HL-60/S4 (cell line): Measurements from ENCODE around the gene RFK.
"Not testable (repeated sequence)": the region's sequence is repeated elsewhere in the genome, so short reads cannot be mapped to it uniquely, and the experiment has no call there.

Source experiments
- in situ Hi-C: fragments of 300-500 bp; cut with MboI; formaldehyde crosslinking; loops from 2 replicates; pipeline ENCODE4 v1.14.3; 2022; ENCODE audit warnings: low sequenced_read_pairs

Gene RFK

DNA sequence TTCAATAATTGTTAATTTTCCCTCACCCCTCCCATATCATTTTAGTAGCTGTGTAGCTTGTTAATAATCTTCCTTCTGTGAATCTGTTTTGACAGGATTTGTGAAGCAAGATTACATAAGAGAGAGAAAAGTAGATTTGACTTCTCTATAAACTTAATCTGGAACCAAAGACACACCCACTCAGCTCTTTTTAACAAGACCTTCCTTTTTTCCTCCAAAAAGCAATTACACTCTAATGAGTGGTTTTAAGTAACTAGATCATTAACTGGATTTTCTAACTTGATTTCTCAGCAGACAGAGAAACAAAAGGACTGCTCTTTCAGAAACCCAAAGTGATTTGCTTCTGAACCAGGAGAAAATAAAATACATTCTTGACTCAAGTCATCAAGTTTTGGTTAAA lies 21.9 kb downstream of the RFK start:
- in situ Hi-C loops = no loop called here

DNA sequence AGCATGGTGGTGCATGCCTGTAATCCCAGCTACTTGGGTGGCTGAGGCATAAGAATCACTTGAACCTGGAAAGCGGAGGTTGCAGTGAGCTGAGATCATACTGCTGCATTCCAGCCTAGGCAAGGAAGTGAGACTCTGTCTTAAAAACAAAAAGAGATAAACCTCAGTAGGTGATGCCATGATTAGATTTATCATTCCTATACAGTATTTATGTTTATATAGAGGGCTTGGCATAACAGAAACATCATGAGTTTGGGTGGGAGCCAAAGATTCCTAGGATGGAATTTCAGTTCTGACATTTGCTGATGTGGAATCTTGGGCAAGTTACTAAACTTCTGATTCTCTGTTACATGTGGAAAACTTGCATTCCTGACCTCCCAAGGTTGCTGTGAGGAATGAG lies 22.3 kb downstream of the RFK start:
- in situ Hi-C loops = no loop called here

DNA sequence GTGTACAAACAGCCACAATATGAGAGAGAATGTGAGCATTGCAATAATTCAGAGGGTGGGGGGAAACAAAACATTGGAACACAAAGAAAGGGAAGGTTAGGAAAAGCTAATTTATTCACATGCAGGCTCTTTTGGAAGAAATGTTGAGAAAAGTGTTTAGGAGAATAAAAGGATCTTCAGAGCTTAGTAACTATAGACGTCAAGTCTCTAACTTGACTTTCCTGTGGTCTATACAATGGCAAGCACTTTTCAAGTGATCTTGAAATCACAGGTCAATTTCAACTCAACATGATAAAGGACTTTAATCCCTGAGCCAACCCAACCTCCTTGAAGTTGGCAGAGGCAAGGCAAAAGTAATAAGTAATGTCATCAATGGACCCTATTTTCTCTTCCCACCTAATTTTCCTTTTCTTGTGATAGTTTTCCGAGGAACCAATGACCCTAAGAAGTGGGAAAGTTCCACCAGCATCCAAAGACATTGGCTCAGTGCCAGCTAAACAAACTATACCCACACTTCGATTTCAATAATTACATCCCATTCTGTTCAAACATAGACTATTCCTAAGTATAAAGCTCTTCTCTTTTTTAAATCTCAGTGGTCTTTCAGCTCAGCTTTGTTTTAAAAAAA lies 23.7 kb downstream of the RFK start:
- in situ Hi-C loops = no loop called here

DNA sequence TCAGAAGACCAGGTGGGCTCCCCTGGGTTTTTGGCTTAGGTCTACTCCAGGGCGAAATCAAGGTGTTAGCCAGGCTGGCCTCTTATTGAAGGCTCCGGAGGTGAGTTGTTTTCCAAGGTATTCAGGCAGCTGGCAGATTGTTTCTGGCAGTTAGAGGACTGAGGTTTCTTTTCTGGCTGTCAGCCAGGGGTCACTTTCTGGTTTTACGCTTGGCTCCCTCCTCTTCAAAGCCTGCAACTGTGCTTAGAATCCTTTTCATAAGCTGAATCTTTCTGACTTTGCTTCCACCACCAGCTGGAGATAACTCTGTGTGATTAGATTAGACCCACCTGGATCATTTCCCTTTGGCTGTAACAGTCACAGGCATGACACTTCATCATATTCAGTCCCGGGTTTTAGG lies 24.6 kb downstream of the RFK start:
- in situ Hi-C loops = no loop called here

DNA sequence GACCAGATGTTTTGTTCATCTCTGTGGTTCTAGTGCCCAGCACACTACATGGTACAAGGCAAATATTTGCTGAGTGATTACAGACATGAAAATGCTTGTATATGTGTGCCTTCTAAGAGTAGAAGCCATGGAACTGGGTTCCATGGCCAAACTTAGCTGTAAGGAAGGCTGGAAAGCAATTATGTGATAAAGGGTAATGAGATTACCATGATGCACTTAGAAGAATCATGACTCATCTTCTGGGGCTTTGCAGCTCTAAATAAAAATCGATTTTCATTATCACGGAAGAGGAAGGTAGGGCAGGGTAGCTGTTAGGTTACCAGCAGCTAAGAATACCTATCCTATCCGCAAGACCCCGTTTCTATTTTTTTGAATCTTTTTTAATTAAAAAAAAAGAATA lies 28.0 kb downstream of the RFK start:
- in situ Hi-C loops = no loop called here

DNA sequence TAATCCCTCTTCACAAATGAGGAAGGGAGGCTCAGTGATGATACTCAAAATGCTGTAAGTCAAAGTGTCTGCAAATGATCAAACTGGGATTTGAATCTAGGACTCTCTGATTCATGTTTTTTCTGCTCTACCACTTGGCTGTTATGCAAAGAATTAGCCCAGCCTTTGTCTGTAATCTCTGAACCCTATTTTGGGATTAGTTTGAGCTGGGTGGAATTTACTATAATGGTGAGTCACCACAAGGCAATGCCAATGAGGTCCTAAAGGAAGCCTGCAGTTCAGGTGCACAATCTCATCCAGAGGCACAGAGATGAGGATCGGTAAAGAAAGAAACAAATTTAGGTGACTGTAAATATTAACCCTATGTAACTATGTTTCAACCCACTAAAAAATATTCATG lies 29.2 kb downstream of the RFK start:
- in situ Hi-C loops = no loop called here

DNA sequence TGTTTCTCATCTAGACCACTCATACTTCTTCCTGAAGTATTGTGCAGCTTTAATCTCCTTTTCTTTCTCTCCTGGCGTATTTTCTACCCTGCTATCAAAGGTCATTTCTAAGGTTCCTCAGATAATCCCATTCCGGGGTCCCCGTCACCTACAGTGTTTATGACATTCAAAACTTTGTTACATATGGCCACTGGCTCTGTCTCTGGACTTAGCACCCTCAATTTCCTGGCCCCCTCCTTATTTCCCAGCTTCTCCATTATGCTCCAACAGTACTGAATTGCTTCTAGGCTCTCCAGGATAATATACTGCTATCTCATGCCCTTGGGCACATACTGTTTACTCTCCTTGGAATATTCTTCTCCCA lies 31.2 kb downstream of the RFK start:
- in situ Hi-C loops = no loop called here

DNA sequence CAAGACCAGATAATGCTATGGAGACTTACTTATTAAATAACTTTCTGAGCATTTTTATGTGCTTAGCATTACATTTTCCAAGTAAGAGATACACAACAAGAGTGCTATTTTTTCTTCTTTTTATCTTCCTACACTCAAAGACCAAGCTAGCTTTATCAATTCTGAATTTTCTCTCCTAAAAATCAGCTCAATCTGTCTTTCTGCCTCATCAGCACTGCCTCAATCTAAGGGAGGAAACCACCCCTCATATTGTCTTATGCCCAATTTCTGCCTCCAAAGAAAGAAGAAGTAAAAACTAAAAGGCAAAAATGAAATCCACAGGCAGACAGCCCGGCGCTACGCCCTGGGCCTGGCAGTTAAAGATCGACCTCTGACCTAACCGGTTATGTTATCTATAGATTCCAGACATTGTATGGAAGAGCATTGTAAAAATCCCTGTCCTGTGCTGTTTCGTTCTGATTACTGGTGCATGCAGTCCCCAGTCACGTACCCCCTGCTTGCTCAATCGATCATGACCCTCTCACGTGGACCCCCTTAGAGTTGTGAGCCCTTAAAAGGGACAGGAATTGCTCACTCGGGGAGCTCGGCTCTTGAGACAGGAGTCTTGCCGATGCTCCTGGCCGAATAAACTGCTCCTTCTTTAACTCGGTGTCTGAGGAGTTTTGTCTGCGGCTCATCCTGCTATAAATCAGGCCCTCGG lies 31.7 kb downstream of the RFK start:
- in situ Hi-C loops = not testable (repeated sequence)

DNA sequence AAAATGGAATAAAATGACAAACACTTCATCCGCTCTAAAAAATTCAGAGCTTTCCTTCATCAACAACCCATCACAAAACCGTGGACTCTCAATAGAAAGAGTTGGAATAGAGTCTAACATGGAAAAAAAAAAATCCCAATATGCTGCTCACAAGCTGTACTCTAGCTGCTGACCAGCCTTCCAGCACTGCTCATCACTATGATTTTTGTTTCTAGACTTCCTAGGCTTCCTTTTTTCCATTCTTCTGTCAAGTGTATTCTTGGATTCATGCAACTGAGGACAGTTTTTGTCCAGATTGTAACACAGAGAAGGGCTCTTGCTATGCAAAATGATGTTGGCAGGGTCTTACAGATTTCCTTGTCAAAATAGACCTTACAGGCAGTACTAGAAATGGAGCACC lies 34.5 kb downstream of the RFK start:
- in situ Hi-C loops = no loop called here

DNA sequence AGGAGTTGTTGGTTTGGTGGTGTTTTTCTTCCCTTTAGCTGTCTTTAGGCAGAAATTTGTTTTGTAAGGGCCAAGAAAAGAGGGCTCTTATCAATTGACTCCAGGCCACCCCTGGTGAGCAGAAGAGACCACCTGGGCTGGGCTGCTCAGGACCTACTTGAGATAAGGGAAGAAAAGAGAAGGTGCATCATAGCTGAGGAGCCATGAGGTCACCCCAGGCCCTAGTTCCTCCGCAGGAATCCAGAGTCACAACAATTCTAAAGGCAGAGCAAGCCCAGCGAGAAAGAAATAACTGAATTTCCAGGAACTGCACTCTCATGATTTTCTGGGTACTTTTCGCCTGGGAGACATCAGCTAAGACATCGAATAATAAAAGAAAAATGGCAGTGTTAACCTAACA lies 34.9 kb downstream of the RFK start:
- in situ Hi-C loops = no loop called here

DNA sequence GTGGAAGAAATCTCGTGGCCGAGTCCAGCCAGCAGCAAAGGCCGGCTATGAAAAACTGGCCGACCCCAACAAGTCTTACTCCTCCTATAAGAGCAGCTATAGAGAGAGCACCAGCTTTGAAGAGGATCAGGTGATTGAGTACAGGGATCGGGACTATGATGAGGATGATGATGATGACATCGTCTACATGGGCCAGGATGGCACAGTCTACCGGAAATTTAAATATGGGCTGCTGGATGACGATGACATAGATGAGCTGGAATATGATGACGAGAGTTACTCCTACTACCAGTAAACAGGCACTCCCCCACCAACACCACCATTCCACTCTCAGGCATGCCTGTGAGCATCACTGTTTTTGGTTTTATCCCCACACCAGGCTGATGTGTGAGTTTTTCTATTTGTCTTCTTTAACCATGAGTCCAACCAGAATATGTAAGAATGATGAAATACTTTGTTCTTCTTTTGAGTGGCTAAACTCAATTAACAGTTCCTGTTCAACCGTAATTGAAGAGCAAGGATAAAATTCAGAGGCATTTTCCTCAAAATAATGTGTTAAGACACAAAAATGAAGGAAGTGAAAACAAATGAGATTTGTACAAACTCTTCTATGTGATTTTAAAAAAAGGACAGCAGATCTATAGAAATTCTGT lies 35.5 kb downstream of the RFK start:
- in situ Hi-C loops = no loop called here

DNA sequence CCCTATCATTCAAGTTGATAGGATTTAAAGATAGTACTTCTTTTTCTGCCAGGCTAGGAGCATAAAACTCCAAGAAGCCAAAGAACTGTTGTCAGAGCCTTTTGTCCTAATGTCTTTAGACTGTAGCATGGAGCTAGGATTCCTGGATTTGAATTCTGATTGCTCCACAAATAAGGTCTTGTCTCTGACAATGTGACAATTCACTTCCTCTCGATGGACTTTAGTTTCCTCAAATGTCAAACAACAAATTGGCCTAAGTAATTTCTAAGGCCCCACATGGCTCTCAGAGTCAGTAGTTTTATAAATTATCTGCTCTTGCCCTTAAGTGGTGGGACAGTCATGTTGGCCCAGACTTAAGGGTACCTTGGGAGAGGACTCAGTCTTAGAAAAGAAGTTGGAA lies 36.7 kb downstream of the RFK start:
- in situ Hi-C loops = no loop called here

DNA sequence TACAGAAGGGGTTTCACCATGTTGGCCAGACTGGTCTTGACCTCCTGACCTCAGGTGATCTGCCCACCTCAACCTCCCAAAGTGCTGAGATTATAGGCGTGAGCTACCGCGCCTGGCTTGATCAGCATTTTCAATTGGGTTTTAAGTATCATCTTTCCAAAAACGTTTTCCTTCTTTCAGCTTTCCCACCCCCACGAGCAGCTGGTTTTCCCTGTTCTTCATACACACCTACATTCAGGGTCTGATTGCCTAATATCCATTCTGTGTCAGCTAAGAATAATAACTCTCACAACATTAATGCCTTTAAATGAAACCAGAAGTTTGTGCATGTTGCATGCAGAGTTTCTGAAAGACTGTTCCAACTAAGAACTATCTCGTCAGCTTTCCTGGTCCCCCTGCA lies 38.3 kb downstream of the RFK start:
- in situ Hi-C loops = no loop called here

DNA sequence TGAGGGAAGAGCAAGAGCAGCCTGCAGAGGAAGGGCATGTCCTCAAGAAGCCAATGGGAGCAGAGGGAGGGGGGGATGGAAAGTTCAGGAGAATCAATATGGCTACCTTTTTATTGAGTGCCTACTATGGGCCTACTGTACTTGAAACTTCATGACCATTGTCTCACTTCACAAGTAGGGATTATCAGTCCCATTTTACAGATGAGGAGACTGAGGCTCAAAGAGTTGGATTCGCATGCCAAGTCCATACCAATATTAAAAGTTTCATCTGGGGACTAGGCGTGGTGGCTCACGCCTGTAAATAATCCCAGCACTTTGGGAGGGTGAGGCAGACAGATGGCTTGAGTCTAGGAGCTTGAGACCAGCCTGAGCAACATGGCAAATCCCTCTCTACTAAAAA lies 40.0 kb downstream of the RFK start:
- in situ Hi-C loops = no loop called here

DNA sequence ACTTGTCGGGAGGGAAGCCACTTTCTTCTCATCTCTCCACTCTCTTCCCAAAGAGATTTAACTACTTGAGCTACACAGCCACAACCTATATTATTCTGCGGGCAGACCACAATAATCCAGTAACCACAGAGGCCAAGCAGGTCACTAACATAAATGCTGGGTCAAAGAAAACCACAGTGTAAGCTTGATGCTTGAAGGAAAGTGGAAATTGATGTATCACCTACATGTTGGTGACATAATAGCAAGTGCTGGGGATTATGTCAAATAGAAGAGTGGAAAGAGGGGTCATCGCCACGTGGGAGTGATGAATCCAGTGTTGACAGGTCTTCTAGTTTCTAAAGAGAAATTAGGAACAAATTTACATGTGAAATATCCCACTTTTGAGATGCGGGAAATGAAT lies 40.9 kb downstream of the RFK start:
- in situ Hi-C loops = no loop called here

DNA sequence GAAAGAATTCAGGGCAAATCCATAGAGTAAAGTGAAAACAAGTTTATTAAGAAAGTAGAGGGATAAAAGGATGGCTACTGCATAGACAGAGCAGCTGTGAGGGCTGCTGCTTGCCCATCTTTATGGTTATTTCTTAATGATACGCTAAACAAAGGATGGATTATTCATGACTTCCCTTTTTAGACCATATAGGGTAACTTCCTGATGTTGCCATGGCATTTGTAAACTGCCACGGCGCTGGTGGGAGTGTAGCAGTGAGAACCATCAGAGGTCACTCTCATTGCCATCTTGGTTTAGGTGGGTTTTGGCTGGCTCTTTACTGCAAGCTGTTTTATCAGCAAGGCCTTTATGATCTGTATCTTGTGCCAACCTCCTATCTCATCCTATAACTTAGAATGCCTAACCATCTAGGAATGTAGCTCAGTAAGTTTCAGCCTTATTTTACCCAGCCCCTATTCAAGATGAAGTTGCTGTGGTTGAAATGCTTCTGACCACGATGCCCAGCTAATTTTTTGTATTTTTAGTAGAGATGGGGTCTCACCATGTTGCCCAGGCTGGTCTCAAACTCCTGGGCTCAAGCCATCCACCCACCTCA lies 42.1 kb downstream of the RFK start:
- in situ Hi-C loops = no loop called here

DNA sequence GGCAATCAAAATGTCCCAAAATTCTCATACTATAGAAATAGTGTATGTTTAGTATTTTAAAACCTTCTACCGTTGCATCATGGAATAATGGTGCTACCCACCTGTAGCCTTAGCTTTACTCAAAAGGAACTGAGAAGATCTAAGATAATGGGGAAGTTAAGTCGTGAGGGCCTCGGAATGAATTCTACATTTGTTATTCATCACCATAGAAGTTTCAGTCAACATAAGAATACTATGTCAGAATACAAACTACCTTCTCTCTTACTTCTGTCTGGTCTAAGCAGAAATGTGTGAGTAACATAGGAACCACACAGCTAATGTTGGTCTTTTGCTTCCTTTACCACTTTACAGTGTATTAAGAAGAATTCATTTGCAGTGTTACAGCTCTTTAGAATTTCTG lies 43.2 kb downstream of the RFK start:
- in situ Hi-C loops = no loop called here

DNA sequence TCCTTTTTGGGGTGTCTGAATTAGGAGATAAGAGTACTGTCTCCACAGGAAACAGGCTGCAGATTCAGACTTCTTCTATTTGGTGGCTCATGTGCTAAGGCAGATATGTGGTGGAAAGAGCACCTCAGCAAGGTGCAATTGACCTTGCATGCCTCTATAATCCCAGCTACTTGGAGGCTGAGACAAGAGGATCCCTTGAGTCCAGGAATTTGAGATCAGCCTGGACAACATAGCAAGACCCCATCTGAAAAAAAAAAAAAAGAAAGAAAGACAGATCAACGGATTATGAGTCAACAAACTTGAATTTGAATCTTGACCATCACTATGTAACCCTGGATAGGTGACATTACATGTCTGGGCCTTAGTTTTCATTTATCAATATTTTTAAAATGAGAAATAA lies 44.4 kb downstream of the RFK start:
- in situ Hi-C loops = no loop called here

DNA sequence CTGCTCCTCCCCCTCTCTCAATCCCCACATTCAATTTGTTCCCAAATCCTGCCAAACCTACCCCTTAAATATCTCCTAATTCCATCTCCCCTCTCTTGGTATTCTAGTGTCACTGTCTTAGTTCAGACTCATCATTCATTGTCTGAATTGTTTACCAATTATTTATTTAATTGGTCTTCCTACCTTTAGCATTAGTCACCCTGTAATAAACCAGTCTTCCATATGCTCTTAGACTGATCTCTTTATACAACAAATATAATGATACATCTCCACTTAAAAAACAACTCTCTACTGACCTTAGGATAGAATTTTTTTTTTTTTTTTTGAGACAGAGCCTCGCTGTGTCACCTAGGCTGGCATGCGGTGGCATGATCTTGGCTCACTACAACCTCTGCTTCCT lies 51.4 kb downstream of the RFK start:
- in situ Hi-C loops = no loop called here

DNA sequence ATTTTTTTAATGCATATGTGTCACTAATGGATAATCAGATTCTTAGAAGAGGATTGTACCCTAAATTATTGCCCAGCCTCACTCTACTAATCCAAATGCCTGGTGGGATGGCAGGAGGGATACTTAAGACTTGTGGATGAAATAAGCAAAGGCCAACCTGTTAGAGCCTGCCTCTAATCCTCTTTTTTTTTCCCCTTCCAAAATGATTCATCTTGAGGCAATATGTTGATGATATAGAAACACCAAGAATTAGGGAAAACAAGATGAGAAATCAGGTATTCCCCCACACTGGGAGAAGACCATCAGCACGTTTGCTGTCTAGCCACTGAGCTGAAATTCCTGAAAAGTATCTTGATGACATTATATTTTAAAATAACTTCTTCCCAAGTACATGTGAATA lies 52.0 kb downstream of the RFK start:
- in situ Hi-C loops = no loop called here

DNA sequence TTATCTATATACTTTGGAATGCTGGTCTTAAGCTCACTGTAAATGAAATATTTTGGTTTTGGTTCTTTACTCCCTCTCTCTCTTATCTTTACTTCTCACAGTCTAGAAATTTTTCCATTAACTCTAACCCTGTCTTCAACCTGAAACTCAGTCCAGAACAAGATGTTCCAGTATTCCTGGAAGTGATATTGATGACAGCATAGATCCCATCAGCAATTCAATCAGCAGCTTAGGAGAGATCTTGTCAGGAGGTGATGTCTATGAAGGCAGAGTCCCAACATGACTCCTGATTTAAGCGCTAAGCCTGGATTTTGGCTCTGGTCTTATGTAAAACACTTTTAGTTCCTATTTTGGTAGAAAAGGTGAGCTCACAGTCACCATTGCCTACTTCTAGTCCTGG lies 52.6 kb downstream of the RFK start:
- in situ Hi-C loops = no loop called here

DNA sequence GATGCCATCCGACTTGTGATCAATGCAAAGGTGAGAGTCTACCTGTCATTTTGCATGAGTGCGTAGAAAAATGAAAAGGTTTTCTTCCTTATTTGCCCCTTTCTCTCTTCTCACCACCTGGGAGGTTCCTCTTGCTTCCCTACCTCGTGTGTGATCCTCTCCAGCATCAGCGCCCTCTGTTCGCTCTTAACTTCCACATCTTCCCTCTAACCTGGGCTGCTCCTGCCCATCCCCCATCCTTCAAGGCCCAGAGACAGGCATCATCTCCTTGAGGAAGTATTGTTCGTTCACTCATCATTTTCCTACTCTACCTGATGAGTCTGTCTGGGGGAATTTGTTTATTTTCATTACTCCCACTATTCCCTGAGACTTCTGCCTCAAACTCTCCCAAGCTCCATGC lies 55.8 kb downstream of the RFK start:
- in situ Hi-C loops = no loop called here
